DMS153 (cell line): ENCODE results near the gene ENGASE.

Experiments
- DNase-seq: peaks from one replicate; lab custom pipeline; 2025; lab: John Stamatoyannopoulos, UW

Gene ENGASE

GRCh38 chr17:79115487-79115886 is 40.9 kb downstream of the ENGASE start:
- DNase-seq, result no peak

GRCh38 chr17:79116575-79117368 is 42.1 kb downstream of the ENGASE start:
- DNase-seq, result no peak

- DNase-seq, result no peak
Observed at GRCh38 chr17:79117905-79118487, 43.4 kb downstream of the ENGASE start.

- DNase-seq, result no peak
Observed at GRCh38 chr17:79118924-79119323, 44.3 kb downstream of the ENGASE start.

- no peak for DNase-seq
Observed at GRCh38 chr17:79120259-79120658, 45.6 kb downstream of the ENGASE start.

GRCh38 chr17:79123988-79124387 is 49.4 kb downstream of the ENGASE start:
- no peak for DNase-seq

GRCh38 chr17:79124513-79125209 is 50.0 kb downstream of the ENGASE start:
- DNase-seq, result no peak

- no peak for DNase-seq
Observed at GRCh38 chr17:79125503-79125902, 50.9 kb downstream of the ENGASE start.

- DNase-seq, result no peak
Observed at GRCh38 chr17:79126139-79126538, 51.5 kb downstream of the ENGASE start.

- no peak for DNase-seq
Observed at GRCh38 chr17:79127534-79128135, 53.0 kb downstream of the ENGASE start.

- no peak for DNase-seq
Observed at GRCh38 chr17:79129523-79129922, 54.9 kb downstream of the ENGASE start.

GRCh38 chr17:79130536-79131273 is 56.1 kb downstream of the ENGASE start:
- DNase-seq, result no peak

- no peak for DNase-seq
Observed at GRCh38 chr17:79131274-79131635, 56.6 kb downstream of the ENGASE start.

GRCh38 chr17:79131701-79132100 is 57.1 kb downstream of the ENGASE start:
- no peak for DNase-seq

GRCh38 chr17:79132271-79133064 is 57.8 kb downstream of the ENGASE start:
- peak; percentile 78 for DNase-seq

GRCh38 chr17:79133214-79133613 is 58.6 kb downstream of the ENGASE start:
- no peak for DNase-seq

GRCh38 chr17:79133985-79134384 is 59.4 kb downstream of the ENGASE start:
- DNase-seq, result no peak

- DNase-seq, result no peak
Observed at GRCh38 chr17:79135011-79135410, 60.4 kb downstream of the ENGASE start.

- no peak for DNase-seq
Observed at GRCh38 chr17:79135628-79136405, 61.2 kb downstream of the ENGASE start.
